T-helper 2 cell treated with Interferon-gamma antibody and Interleukin-4, amounts not matched to agents 100 ng/mL and 5 ng/mL, for 36 hours (primary cell): Measurements from ENCODE around the gene PLEKHA6. TPM values are rescaled to one million over a fixed set of nuclear protein-coding genes. Genes with fewer than 3 reads are reported as not detected.
"Not testable (repeated sequence)": the region's sequence is repeated elsewhere in the genome, so short reads cannot be mapped to it uniquely, and the experiment has no call there.

ENCODE experiments used
- intact Hi-C: fragments of 100-400 bp; cut with micrococcal nuclease; formaldehyde crosslinking; loops from one replicate; pipeline ENCODE4 v1.15.1; 2023
- total RNA-seq: library from RNA; stranded (reverse); gene quantifications from 2 replicates; pipeline ENCODE4 v1.2.3, GENCODE V29; 2022

The PLEKHA6 gene
- total RNA-seq, 1 donor from 2014 or later: 0.09 TPM

GRCh38 chr1:204314171-204314892, 45.4 kb downstream of the PLEKHA6 start:
- intact Hi-C loops: no loop called here

GRCh38 chr1:204313675-204314074, 46.1 kb downstream of the PLEKHA6 start:
- intact Hi-C loops: no loop called here

GRCh38 chr1:204310970-204311369, 48.8 kb downstream of the PLEKHA6 start:
- intact Hi-C loops: not testable (repeated sequence)

GRCh38 chr1:204308023-204308628, 51.6 kb downstream of the PLEKHA6 start:
- intact Hi-C loops: no loop called here

- intact Hi-C loops: no loop called here
Measured at GRCh38 chr1:204307334-204307883, 52.3 kb downstream of the PLEKHA6 start.

- intact Hi-C loops: no loop called here
Measured at GRCh38 chr1:204306076-204306475, 53.7 kb downstream of the PLEKHA6 start.

GRCh38 chr1:204304067-204304466, 55.7 kb downstream of the PLEKHA6 start:
- intact Hi-C loops: no loop called here

GRCh38 chr1:204302769-204303168, 57.0 kb downstream of the PLEKHA6 start:
- intact Hi-C loops: no loop called here

- intact Hi-C loops: no loop called here
Measured at GRCh38 chr1:204301171-204301957, 58.4 kb downstream of the PLEKHA6 start.

GRCh38 chr1:204299814-204300365, 59.8 kb downstream of the PLEKHA6 start:
- intact Hi-C loops: no loop called here

- intact Hi-C loops: no loop called here
Measured at GRCh38 chr1:204296431-204296988, 63.2 kb downstream of the PLEKHA6 start.

GRCh38 chr1:204295671-204296070, 64.1 kb downstream of the PLEKHA6 start:
- intact Hi-C loops: no loop called here

GRCh38 chr1:204294357-204294756, 65.4 kb downstream of the PLEKHA6 start:
- intact Hi-C loops: no loop called here

GRCh38 chr1:204293605-204294337, 66.0 kb downstream of the PLEKHA6 start:
- intact Hi-C loops: no loop called here

GRCh38 chr1:204292740-204293139, 67.0 kb downstream of the PLEKHA6 start:
- intact Hi-C loops: no loop called here

- intact Hi-C loops: no loop called here
Measured at GRCh38 chr1:204289280-204289679, 70.4 kb downstream of the PLEKHA6 start.

- intact Hi-C loops: no loop called here
Measured at GRCh38 chr1:204288021-204288588, 71.6 kb downstream of the PLEKHA6 start.

GRCh38 chr1:204287466-204287891, 72.2 kb downstream of the PLEKHA6 start:
- intact Hi-C loops: no loop called here

GRCh38 chr1:204286831-204287421, 72.8 kb downstream of the PLEKHA6 start:
- intact Hi-C loops: no loop called here

- intact Hi-C loops: no loop called here
Measured at GRCh38 chr1:204286315-204286714, 73.4 kb downstream of the PLEKHA6 start.
